ENCODE data around the gene CYP21A2. TPM values are rescaled to one million over a fixed set of nuclear protein-coding genes. Genes with fewer than 3 reads are reported as not detected.

Gene CYP21A2
- total RNA-seq, 1 donor from 2014 or later: 0.38 TPM

DNA sequence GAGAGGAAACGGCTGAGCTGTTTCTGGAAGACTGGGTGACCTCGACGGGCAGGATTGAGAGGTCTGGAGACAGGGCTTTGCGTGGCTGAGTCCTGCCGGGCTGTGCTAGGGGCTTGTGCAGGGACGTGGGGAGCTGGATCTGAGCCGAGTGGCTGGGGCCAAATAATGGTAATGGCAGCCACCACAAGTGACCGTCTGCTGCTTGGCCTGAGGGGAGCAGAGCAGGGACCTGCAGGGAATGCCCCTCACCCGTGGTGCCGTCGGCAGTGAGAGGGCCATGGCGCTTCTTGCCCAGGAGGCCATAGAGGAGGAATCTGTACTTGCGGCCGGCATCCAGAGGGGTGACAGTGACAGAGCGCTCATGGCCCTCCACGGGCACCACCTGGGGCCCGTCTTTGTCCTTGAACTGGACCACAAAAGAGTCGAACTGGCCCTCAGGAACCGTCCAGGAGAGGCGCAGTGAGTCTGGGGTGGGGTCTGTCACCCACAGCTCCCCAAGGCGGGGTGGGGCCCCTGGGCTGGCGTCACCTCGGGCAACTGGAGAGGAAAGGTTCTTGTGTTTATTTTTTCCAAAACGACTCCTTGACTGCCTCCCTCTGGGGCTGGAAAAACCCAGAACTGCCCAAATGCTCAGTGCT, 31.8 kb downstream of the CYP21A2 start:
- Mint-ChIP-seq H3K27ac (peak overlapping the region; percentile 83), H3K4me3 (ENCODE audit: low read depth) (no peak overlapping the region), H3K27me3 (no peaks in the 10 kb centered on the region), H3K36me3 (ENCODE audit: insufficient read depth) (no peaks in the 10 kb centered on the region), H3K4me1 (ENCODE audit: low read depth) (no peaks in the 10 kb centered on the region), H3K9me3 (ENCODE audit: low read depth) (no peaks in the 10 kb centered on the region)
- no peak for DNase-seq (ENCODE audit: low spot score, unreplicated experiment)
- TF ChIP-seq, protein P1, sequence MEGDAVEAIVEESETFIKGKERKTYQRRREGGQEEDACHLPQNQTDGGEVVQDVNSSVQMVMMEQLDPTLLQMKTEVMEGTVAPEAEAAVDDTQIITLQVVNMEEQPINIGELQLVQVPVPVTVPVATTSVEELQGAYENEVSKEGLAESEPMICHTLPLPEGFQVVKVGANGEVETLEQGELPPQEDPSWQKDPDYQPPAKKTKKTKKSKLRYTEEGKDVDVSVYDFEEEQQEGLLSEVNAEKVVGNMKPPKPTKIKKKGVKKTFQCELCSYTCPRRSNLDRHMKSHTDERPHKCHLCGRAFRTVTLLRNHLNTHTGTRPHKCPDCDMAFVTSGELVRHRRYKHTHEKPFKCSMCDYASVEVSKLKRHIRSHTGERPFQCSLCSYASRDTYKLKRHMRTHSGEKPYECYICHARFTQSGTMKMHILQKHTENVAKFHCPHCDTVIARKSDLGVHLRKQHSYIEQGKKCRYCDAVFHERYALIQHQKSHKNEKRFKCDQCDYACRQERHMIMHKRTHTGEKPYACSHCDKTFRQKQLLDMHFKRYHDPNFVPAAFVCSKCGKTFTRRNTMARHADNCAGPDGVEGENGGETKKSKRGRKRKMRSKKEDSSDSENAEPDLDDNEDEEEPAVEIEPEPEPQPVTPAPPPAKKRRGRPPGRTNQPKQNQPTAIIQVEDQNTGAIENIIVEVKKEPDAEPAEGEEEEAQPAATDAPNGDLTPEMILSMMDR (IDR thresholded peaks at IDR 0.05; ENCODE audit: unreplicated experiment): no peak

DNA sequence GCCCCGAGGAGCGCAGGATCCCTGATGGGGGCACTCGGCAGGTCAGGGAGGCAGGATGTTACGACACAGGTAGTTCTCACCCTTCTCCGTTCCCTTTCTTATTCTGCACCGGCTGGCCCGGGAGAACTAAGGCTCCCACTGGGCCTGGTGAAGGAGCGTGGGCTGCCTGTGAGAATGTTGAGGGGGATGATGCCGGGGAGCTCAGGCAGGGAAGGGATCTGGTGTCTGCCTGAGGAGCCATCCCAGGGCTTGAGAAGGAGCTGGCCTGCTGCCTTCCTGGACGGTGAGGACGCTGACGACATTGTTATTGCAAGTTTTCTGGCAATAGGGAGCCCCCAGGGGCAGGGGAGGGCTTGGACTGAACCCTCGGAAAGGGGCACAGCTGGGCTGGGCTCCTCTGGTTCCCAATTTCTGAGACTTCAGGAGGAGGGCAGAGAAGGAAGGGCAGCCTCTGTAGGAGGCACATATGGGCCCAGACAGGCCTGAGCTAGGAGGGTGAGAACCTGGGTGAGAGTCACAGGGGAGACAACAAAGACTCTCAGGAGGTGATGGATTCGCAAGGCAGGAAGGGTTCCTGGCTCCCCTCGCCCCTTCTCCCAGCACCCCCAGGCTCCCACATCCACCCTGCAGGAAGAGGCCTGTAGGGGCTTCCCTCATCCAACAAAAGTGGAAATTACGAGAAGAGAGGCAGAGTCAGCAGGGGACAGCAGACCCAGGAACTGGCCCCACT, 32.8 kb downstream of the CYP21A2 start:
- no peaks in the 10 kb centered on the region for H3K27me3 Mint-ChIP-seq
- H3K36me3 Mint-ChIP-seq (ENCODE audit: insufficient read depth): no peaks in the 10 kb centered on the region
- H3K4me3 Mint-ChIP-seq (ENCODE audit: low read depth): no peak overlapping the region
- TF ChIP-seq, protein P1 (IDR thresholded peaks at IDR 0.05; ENCODE audit: unreplicated experiment): no peak
- no peak for DNase-seq (ENCODE audit: low spot score, unreplicated experiment)
- peak overlapping the region; percentile 33 for H3K27ac Mint-ChIP-seq
- no peaks in the 10 kb centered on the region for H3K4me1 Mint-ChIP-seq (ENCODE audit: low read depth)
- no peaks in the 10 kb centered on the region for H3K9me3 Mint-ChIP-seq (ENCODE audit: low read depth)

DNA sequence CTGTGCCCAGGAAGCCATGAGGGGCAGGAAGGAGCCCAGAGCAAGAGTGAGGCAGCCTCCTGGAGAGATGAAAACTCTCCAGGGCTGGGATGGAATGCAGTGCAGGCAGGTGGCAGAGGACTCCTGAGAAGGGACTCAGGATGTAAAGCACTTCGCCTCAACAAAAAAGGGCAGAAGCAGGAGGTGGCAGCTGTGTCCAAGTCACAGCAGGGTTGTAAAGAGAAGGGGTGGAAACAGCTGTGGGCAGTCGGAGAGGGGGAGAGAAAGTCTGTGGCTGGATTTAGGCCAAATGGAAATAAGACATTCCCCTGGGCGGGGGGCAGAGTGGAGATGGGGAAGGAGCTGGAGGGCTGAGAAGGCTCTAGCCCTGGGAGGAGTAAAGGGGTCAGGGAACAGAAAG, 34.9 kb downstream of the CYP21A2 start:
- no peak for DNase-seq (ENCODE audit: low spot score, unreplicated experiment)
- no peaks in the 10 kb centered on the region for H3K27me3 Mint-ChIP-seq
- TF ChIP-seq, protein P1 (IDR thresholded peaks at IDR 0.05; ENCODE audit: unreplicated experiment): no peak

DNA sequence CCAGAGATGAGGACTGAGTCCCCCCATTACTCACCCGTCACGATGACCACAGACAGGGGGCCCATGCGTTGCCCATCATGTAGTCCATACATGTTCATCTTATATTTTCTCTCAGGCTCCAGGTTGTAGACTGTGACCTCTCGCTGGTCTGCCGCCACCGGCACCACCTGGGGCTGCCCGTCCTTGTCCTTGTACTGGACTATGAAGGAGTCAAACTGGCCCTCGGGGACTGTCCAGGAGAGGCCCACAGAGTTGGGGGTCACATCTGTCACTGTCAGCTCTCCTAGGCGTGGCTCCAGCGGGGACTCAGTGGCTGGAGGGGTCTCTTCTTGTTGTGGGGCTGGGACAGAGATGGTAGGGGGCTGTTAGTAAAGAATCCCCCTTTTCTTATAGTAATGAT, 35.4 kb downstream of the CYP21A2 start:
- no peaks in the 10 kb centered on the region for H3K4me1 Mint-ChIP-seq (ENCODE audit: low read depth)
- H3K27ac Mint-ChIP-seq: no peak overlapping the region
- DNase-seq (ENCODE audit: low spot score, unreplicated experiment): no peak
- H3K4me3 Mint-ChIP-seq (ENCODE audit: low read depth): no peak overlapping the region
- TF ChIP-seq, protein P1 (IDR thresholded peaks at IDR 0.05; ENCODE audit: unreplicated experiment): no peak
- H3K9me3 Mint-ChIP-seq (ENCODE audit: low read depth): no peaks in the 10 kb centered on the region
- no peaks in the 10 kb centered on the region for H3K27me3 Mint-ChIP-seq
- no peaks in the 10 kb centered on the region for H3K36me3 Mint-ChIP-seq (ENCODE audit: insufficient read depth)

More for the DNA sequence above, 34.9 kb downstream of the CYP21A2 start:
- H3K27ac Mint-ChIP-seq: peak overlapping the region; percentile 22
- no peaks in the 10 kb centered on the region for H3K4me1 Mint-ChIP-seq (ENCODE audit: low read depth)
- no peak overlapping the region for H3K4me3 Mint-ChIP-seq (ENCODE audit: low read depth)
- no peaks in the 10 kb centered on the region for H3K9me3 Mint-ChIP-seq (ENCODE audit: low read depth)
- no peaks in the 10 kb centered on the region for H3K36me3 Mint-ChIP-seq (ENCODE audit: insufficient read depth)

DNA sequence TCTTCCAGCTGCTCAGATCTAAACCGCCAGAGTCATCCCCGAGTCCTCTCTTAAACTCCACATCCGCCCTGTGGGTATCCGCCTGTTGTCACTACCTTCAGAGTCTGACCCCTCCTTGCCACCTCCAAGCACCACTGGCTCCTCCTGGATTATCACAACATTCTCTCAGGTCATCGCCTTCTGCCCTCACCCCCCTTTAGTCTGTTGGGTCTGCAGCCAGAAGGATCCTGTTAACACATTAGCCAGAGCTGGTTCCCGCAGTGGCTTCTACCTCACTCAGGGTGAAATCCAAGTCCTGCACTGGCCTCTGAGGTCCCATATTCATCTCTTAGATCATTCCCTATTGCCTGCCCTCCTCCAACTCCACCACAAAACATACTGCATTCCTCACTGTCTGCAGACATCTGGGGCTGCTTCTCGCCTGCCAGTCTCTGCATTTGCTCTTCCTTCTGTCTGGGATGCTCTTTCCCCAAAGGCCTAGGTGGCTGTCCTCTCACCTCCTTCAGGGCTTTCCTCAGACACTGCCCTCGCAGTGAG, 36.8 kb downstream of the CYP21A2 start:
- no peaks in the 10 kb centered on the region for H3K36me3 Mint-ChIP-seq (ENCODE audit: insufficient read depth)
- H3K27ac Mint-ChIP-seq: no peak overlapping the region
- no peak for DNase-seq (ENCODE audit: low spot score, unreplicated experiment)
- no peaks in the 10 kb centered on the region for H3K9me3 Mint-ChIP-seq (ENCODE audit: low read depth)
- TF ChIP-seq, protein P1 (IDR thresholded peaks at IDR 0.05; ENCODE audit: unreplicated experiment): no peak
- H3K4me3 Mint-ChIP-seq (ENCODE audit: low read depth): no peak overlapping the region
- H3K27me3 Mint-ChIP-seq: no peaks in the 10 kb centered on the region
- no peaks in the 10 kb centered on the region for H3K4me1 Mint-ChIP-seq (ENCODE audit: low read depth)
